Endothelial cell of umbilical vein (primary cell): ENCODE measurements around the gene POP5. TPM values are rescaled to one million over a fixed set of nuclear protein-coding genes. Genes with fewer than 3 reads are reported as not detected.

ENCODE experiments used
- BruUV-seq: library from RNA; stranded (reverse); fragments of 400-500 nt; replicated peaks from 2 replicates; lab custom pipeline; 2021; lab: Mats Ljungman, UMichigan
- CTCF ChIA-PET: fragments of 300-600, 350-600 bp; sonication (Branson Sonifier 250); formaldehyde crosslinking; loops from one replicate; lab custom pipeline; 2021; ENCODE audit warnings: antibody characterized with exemption, inconsistent platforms; lab: Charles Lee
- POLR2A ChIA-PET: fragments of 300-600, 350-600 bp; sonication (Branson Sonifier 250); formaldehyde crosslinking; loops from one replicate; lab custom pipeline; 2021; ENCODE audit warnings: antibody characterized with exemption, inconsistent platforms; lab: Charles Lee
- DNase-seq: peaks from one replicate; pipeline ENCODE4 v3.0.0-alpha.2; 2011; ENCODE audit warnings: low read depth, low spot score
- FAIRE-seq: peaks from 2 replicates; lab custom pipeline; 2011; peaks lifted over from hg19 to GRCh38; lab: Jason Lieb, UNC
- H2AFZ ChIP-seq: 2 replicates; pipeline ENCODE4 v1.6.0; 2012; ENCODE audit warnings: low read depth, low read length, control low read depth, inconsistent platforms
- H3K27ac ChIP-seq: 2 replicates; pipeline ENCODE4 v1.5.1; 2011; ENCODE audit warnings: low read depth, mild to moderate bottlenecking, control low read depth, low read length, moderate library complexity; ENCODE audit not compliant: insufficient read depth
- H3K27me3 ChIP-seq, 2 experiments: 2 replicates each; pipeline versions ENCODE4 v1.6.0 to v1.6.1; 2011; ENCODE audit warnings: low read length in 2 of 2, mixed read lengths in 1 of 2; ENCODE audit not compliant: control insufficient read depth in 2 of 2, insufficient read depth in 2 of 2
- H3K36me3 ChIP-seq, 2 experiments: 2 replicates in 1 of 2; 3 replicates in 1 of 2; pipeline ENCODE4 v1.5.1; 2011; ENCODE audit warnings: low read length in 2 of 2, mild to moderate bottlenecking in 1 of 2, moderate library complexity in 1 of 2; ENCODE audit not compliant: control insufficient read depth in 2 of 2, insufficient read depth in 2 of 2; ENCODE audit errors: extremely low read depth in 1 of 2
- H3K4me1 ChIP-seq: 3 replicates; pipeline ENCODE4 v1.5.1; 2011; ENCODE audit warnings: mild to moderate bottlenecking, low read length; ENCODE audit not compliant: control insufficient read depth, insufficient read depth; ENCODE audit errors: extremely low read depth
- H3K4me2 ChIP-seq: 2 replicates; pipeline ENCODE4 v1.6.1; 2011; ENCODE audit warnings: low read length, control low read depth, mixed read lengths; ENCODE audit not compliant: insufficient read depth
- H3K4me3 ChIP-seq, 3 experiments: fragments of 200-600 bp in 1 of 3; sonication (generic), shearing (Covaris generic) in 1 of 3; replicated peaks in 1 of 3; 2 replicates each; pipeline ENCODE4 v1.5.1; 2011 to 2016; ENCODE audit warnings: control low read depth in 3 of 3, low read length in 3 of 3, mild to moderate bottlenecking in 2 of 3, inconsistent platforms in 1 of 3, low read depth in 1 of 3, moderate library complexity in 1 of 3; ENCODE audit not compliant: insufficient read depth in 1 of 3
- H3K79me2 ChIP-seq: 2 replicates; pipeline ENCODE4 v1.6.0; 2012; ENCODE audit warnings: low read length, inconsistent platforms; ENCODE audit not compliant: control insufficient read depth, insufficient read depth
- H3K9ac ChIP-seq: replicated peaks from 2 replicates; pipeline ENCODE3; 2011; ENCODE audit warnings: low read length, control low read depth; ENCODE audit not compliant: insufficient read depth; ENCODE audit errors: extremely low read depth
- H3K9me1 ChIP-seq: replicated peaks from 3 replicates; pipeline ENCODE4 v1.6.0; 2011; ENCODE audit warnings: mild to moderate bottlenecking, low read length; ENCODE audit not compliant: control insufficient read depth, insufficient read depth; ENCODE audit errors: extremely low read depth
- H3K9me3 ChIP-seq: replicated peaks from 2 replicates; pipeline ENCODE4 v1.5.1; 2012; ENCODE audit warnings: low read length, inconsistent platforms; ENCODE audit not compliant: control insufficient read depth, insufficient read depth
- H4K20me1 ChIP-seq: replicated peaks from 2 replicates; pipeline ENCODE3; 2011; ENCODE audit warnings: mild to moderate bottlenecking, low read length; ENCODE audit not compliant: control insufficient read depth, insufficient read depth; ENCODE audit errors: extremely low read depth
- EZH2 ChIP-seq: IDR thresholded peaks from 2 replicates; pipeline ENCODE4 v1.6.1; 2012; ENCODE audit warnings: borderline replicate concordance, low read depth, mild to moderate bottlenecking, moderate library complexity, low read length, inconsistent platforms; ENCODE audit not compliant: severe bottlenecking
- FOS ChIP-seq: IDR thresholded peaks from 2 replicates; pipeline ENCODE4 v1.6.1; 2011; ENCODE audit warnings: mild to moderate bottlenecking, low read length, moderate library complexity, borderline replicate concordance; ENCODE audit not compliant: insufficient read depth
- GATA2 ChIP-seq: IDR thresholded peaks from 2 replicates; pipeline ENCODE4 v1.7.0; 2011; ENCODE audit warnings: low read depth, mild to moderate bottlenecking, moderate library complexity, mixed read lengths, low read length; ENCODE audit not compliant: insufficient read length, insufficient read depth
- JUN ChIP-seq: IDR thresholded peaks from 2 replicates; pipeline ENCODE4 v1.6.1; 2011; ENCODE audit warnings: borderline replicate concordance, low read depth; ENCODE audit not compliant: insufficient read length, insufficient read depth
- MYC ChIP-seq: IDR thresholded peaks from one replicate; pipeline ENCODE4 v1.6.1; 2011; ENCODE audit warnings: mild to moderate bottlenecking, low read depth, low read length
- POLR2A ChIP-seq: IDR thresholded peaks from 2 replicates; pipeline ENCODE4 v1.6.1; 2012; ENCODE audit warnings: low read depth, mild to moderate bottlenecking, control low read depth, low read length
- POLR2AphosphoS5 ChIP-seq: IDR thresholded peaks from 2 replicates; pipeline ENCODE4 v1.6.1; 2012; ENCODE audit warnings: low read depth, mild to moderate bottlenecking, control low read depth, low read length, moderate library complexity; ENCODE audit not compliant: insufficient read depth
- dilution Hi-C: fragments of 300-500 bp; cut with MboI; formaldehyde crosslinking; loops from one replicate; pipeline ENCODE4 v1.15.0; 2019; ENCODE audit warnings: low sequenced_read_pairs; ENCODE audit not compliant: extremely low pct_ligation_motif_present
- intact Hi-C: fragments of 100-400 bp; cut with micrococcal nuclease; formaldehyde crosslinking; loops from one replicate; pipeline ENCODE4 v1.10.0; 2022
- polyA plus RNA-seq, 4 experiments: library from polyadenylated mRNA; depleted of rRNA in 3 of 4; stranded (reverse) in 3 of 4; unstranded in 1 of 4; fragments of >200 nt; gene quantifications; 2 replicates each; pipeline versions ENCODE4 v1.2.1 to v1.2.3, GENCODE V29; 2011 to 2012; ENCODE audit warnings: missing spikeins in 1 of 4
- total RNA-seq: library from RNA; stranded (reverse); gene quantifications from 2 replicates; pipeline ENCODE4 v1.2.3, GENCODE V29; 2021
- TF ChIP-seq, protein P1 (sequence below), 2 donors: IDR thresholded peaks; 1 replicate in 1 of 2; 2 replicates in 1 of 2; pipeline ENCODE4 v1.5.1; 2011; ENCODE audit warnings: low read length in 2 of 2, mild to moderate bottlenecking in 2 of 2, moderate library complexity in 2 of 2, control low read depth in 1 of 2, inconsistent platforms in 1 of 2, low read depth in 1 of 2; ENCODE audit not compliant: insufficient read depth in 1 of 2; ENCODE audit errors: extremely low read depth in 1 of 2

The POP5 gene
- total and polyA plus RNA-seq, 2 donors (not counting 3 experiments of a cell fraction or from before 2014, with no cell fraction given) = 25.7 to 60.2 TPM

DNA sequence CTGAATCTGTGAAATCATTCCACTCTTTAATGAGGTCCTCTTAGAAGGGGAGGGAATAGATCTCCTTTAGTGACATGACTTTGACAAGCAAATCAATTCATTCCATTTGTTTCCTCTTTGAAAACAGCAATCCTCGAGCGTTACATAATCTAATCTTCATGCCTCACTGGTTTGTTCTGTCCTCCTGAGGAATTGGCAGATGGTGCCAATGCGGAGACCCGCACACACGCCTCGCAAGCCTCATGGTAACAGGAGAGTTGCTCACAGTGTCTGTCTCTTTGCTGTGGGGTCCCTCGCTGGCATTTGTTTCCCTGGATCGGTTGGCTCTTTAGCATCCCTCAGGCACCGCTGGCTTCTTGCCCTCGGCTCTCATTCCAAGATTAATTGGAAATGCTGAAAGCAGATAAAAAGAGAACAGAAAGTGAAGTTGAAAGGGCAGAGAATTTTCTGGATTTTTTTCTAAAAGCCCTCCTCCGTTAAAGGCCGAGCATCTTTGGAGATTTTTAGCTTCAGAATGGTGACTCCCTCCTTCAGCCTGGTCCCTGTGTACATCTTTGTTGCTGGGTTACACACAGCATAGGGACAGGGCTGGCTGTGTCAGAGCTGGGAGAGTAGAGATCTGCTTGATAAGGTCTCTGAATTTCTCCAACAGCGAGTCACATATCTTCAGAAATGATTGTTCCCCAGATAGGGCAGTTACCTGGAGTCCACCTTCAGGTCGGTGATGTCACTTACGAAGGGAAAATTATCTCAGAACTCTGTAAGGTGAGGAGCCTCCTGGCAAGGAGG is 49.1 kb upstream of the POP5 start:
- POLR2A ChIA-PET = no interaction called here
- no peaks in the 10 kb centered on the region for H4K20me1 ChIP-seq
- no TSS peak for BruUV-seq
- no peaks in the 10 kb centered on the region for H3K9me1 ChIP-seq
- no peak overlapping the region for H3K9ac ChIP-seq
- H3K4me2 ChIP-seq = no peak overlapping the region
- dilution Hi-C loops (no loop called here), intact Hi-C loops (no loop called here)
- CTCF ChIA-PET = interaction anchor here (1.7 kb wide), 1 partner anchor 10 kb away, joined by 4 read pairs; the partner anchor contains the start of gene CABP1
- DNase-seq = no peak
- H3K4me1 ChIP-seq = no peaks in the 10 kb centered on the region
- no peaks in the 10 kb centered on the region for H3K9me3 ChIP-seq
- H3K36me3 ChIP-seq = no peaks in the 10 kb centered on the region
- H2AFZ ChIP-seq = no peak overlapping the region
- no peaks in the 10 kb centered on the region for H3K79me2 ChIP-seq
- H3K4me3 ChIP-seq = no peak overlapping the region
- FAIRE-seq = no peak
- peaks cover 4 to 6% of the 10 kb centered on the region in 2 experiments for H3K27me3 ChIP-seq
- no peak for TF ChIP-seq FOS
- TF ChIP-seq GATA2 = peak; percentile 10
- no peak for TF ChIP-seq POLR2AphosphoS5
- H3K27ac ChIP-seq = no peak overlapping the region

DNA sequence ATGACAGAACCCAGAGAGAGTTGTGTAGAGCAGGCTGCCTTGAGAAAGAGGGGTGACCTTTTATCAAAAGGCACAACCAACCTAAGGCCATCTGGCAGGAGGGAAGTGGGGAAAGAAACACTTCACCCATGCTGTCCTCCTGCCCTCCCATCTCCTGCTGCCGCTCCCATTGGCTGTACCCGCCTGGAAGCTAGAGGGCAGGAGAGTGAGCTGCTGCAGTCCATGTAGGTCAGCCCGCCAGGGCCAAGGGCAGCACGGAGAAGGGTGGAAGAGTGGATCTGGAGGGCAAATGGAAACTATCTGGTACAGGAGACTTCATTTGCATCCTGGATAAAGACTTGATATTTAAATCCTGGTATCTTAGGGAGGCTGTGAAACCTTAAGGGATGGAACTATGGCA is 47.7 kb upstream of the POP5 start:
- no peak for FAIRE-seq
- TF ChIP-seq EZH2 (no peak), GATA2 (no peak), POLR2AphosphoS5 (no peak), JUN (no peak), FOS (no peak), POLR2A (no peak), MYC (no peak)
- TF ChIP-seq, protein P1, sequence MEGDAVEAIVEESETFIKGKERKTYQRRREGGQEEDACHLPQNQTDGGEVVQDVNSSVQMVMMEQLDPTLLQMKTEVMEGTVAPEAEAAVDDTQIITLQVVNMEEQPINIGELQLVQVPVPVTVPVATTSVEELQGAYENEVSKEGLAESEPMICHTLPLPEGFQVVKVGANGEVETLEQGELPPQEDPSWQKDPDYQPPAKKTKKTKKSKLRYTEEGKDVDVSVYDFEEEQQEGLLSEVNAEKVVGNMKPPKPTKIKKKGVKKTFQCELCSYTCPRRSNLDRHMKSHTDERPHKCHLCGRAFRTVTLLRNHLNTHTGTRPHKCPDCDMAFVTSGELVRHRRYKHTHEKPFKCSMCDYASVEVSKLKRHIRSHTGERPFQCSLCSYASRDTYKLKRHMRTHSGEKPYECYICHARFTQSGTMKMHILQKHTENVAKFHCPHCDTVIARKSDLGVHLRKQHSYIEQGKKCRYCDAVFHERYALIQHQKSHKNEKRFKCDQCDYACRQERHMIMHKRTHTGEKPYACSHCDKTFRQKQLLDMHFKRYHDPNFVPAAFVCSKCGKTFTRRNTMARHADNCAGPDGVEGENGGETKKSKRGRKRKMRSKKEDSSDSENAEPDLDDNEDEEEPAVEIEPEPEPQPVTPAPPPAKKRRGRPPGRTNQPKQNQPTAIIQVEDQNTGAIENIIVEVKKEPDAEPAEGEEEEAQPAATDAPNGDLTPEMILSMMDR (IDR thresholded peaks at IDR 0.05; ENCODE audit: extremely low read depth in 1 of 2, insufficient read depth in 1 of 2, low read depth in 1 of 2, low read length in 2 of 2) = no peak
- Histone ChIP-seq H3K9me1 (no peaks in the 10 kb centered on the region), H3K4me3 (no peak overlapping the region), H2AFZ (no peak overlapping the region), H3K27ac (no peak overlapping the region), H3K9me3 (no peaks in the 10 kb centered on the region), H3K4me1 (no peaks in the 10 kb centered on the region), H3K27me3 (peaks cover 0 to 1% of the 10 kb centered on the region in 2 experiments), H3K4me2 (no peak overlapping the region), H3K79me2 (no peaks in the 10 kb centered on the region), H3K36me3 (no peaks in the 10 kb centered on the region), H4K20me1 (no peaks in the 10 kb centered on the region), H3K9ac (no peak overlapping the region)
- POLR2A ChIA-PET = no interaction called here
- DNase-seq = no peak
- intact Hi-C loops = no loop called here
- no TSS peak for BruUV-seq
- CTCF ChIA-PET = interaction anchor here (2.0 kb wide), 2 partner anchors 20 to 343 kb away, joined by 4 to 5 read pairs; no protein-coding TSS in a partner anchor
- dilution Hi-C loops = no loop called here
